IPS-15b (cell line): ENCODE measurements around the gene ASIC3.

ENCODE experiments used
- H3K27me3 ChIP-seq: one replicate; pipeline ENCODE4 v1.6.1; 2013; ENCODE audit warnings: low read length; ENCODE audit not compliant: control insufficient read depth, insufficient read depth
- H3K36me3 ChIP-seq: one replicate; pipeline ENCODE4 v1.6.1; 2013; ENCODE audit warnings: low read length; ENCODE audit not compliant: control insufficient read depth, insufficient read depth
- H3K4me1 ChIP-seq: one replicate; pipeline ENCODE4 v1.6.1; 2013; ENCODE audit warnings: mild to moderate bottlenecking, low read length; ENCODE audit not compliant: control insufficient read depth, insufficient read depth
- H3K4me3 ChIP-seq: one replicate; pipeline ENCODE4 v1.5.1; 2013; ENCODE audit warnings: low read depth, low read length
- H3K9ac ChIP-seq: one replicate; pipeline ENCODE4 v1.6.1; 2013; ENCODE audit warnings: low read depth, mild to moderate bottlenecking, low read length
- H3K9me3 ChIP-seq: one replicate; pipeline ENCODE4 v1.6.1; 2013; ENCODE audit warnings: mild to moderate bottlenecking, low read length; ENCODE audit not compliant: control insufficient read depth, insufficient read depth

ASIC3 gene

DNA sequence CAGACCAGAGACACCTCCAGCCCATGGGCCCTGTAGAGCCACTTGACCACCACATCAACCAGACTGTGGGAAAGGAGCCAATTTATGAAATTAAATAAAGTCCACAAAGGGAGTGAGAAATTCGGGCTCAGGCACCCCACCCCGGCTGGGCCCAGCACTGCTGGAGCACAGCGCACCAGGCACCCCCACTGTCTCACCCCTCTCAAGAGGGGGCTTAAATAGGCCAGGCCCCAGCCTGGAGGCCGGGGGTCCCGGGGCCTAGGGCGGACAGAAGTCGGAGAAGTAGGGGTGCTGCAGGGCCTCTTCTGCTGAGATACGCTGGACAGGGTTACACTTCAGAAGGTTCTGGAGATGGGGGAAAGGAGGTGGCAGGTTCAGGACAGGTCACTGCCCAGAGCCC lies 5.4 kb downstream of the ASIC3 start:
- Histone ChIP-seq H3K27me3 (peaks cover 38% of the 10 kb centered on the region), H3K4me3 (no peak overlapping the region)

DNA sequence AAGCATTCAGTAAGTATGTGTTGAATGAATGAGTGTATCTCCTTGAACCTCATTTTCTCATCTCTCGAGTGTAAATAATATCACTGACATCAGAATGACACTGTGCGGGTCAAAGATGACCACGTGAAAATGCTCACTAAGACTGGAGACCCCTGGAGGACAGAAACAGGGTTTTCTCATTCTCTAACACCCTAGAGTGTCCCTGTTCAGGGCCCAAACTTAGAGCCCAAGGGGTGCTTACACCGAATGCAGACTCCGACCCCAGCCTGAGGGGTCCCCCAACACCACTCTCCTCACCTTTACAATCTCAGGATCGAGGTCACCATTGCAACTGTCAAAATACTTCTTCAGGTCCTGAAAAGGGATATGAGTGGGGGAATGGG lies 7.9 kb downstream of the ASIC3 start:
- H3K9me3 ChIP-seq, result no peaks in the 10 kb centered on the region
- H3K27me3 ChIP-seq, result peaks cover 32% of the 10 kb centered on the region
- no peak overlapping the region for H3K9ac ChIP-seq
- no peaks in the 10 kb centered on the region for H3K36me3 ChIP-seq
- no peaks in the 10 kb centered on the region for H3K4me1 ChIP-seq
- peak overlapping the region; percentile 89 for H3K4me3 ChIP-seq

More for the DNA sequence above, 5.4 kb downstream of the ASIC3 start:
- H3K36me3 ChIP-seq, result no peaks in the 10 kb centered on the region
- no peaks in the 10 kb centered on the region for H3K9me3 ChIP-seq
- H3K9ac ChIP-seq, result no peak overlapping the region
- no peaks in the 10 kb centered on the region for H3K4me1 ChIP-seq

DNA sequence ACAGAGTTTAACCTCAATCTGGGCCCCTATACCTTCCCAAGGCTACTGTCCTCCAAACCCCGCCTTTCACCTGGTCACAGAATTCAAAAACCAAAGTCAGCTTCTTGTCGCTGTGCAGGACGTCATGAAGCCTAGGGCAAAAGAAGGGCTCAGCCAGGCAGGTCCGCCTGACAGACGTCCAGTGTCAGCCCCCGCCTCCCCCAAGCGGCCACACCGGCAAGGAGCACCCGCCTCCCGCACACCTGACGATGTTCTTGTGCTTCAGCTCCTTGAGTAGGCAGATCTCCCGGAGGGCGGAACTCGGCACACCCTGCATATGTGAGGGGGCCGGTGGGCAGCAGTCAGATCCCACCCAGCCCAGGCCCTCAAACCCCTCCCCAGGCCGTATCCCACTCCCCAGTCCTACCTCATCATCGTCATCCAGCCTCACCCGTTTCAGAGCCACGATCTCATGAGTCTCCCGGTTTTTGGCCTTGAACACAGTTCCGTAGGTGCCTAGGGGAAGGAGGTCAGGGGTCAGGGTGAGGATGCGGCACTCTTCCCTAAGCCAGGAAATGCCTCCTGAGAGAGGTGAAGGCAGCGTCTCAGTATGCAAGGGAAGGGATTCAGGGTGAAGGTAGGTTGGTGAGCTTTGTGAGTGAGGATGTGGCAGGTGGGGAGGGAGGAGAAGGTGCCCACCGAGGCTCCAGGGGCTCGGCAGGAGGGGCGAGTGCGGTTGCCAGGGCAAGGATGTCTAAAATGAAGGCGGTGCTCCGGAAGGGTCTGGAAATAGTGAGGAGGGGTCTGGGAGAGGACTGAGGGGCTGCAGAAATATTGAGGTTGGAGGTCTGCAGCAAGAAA lies 8.6 kb downstream of the ASIC3 start:
- peaks cover 27% of the 10 kb centered on the region for H3K27me3 ChIP-seq
- no peaks in the 10 kb centered on the region for H3K9me3 ChIP-seq
- peak overlapping the region; percentile 89 for H3K4me3 ChIP-seq
- H3K36me3 ChIP-seq, result no peaks in the 10 kb centered on the region
- no peaks in the 10 kb centered on the region for H3K4me1 ChIP-seq
- H3K9ac ChIP-seq, result no peak overlapping the region

DNA sequence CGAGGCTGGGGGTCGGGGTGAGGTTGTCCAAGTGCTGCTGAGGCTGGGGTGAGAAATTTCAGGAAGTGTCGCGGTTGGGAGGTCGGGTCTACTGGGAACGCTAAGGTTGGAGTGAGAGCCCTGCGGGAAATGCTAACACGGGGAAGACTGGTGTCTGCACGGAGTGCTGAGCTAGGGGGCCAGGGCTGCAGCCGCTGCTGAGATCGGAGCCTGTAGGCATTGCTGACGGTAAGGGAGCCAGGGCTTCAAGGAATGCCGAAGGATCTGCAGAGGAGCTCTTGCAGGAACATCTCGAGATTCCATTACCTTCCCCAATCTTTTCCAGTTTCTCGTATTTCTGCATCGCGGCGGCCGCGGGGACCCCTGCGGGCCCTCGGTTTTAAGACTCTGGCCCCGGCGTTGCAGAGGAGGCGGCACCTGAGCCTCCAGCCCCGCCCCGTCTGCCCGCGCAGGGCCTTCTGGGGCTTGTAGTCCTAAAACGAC lies 9.2 kb downstream of the ASIC3 start, which contains the start of gene CDK5:
TSS of gene CDK5 (minus strand) at position 392 of the 483 bp plus-strand sequence. CDS start at position 343, 49 bp downstream.
- H3K4me3 ChIP-seq, result peak within 1 kb of the TSS; percentile 89
- no peaks in the 10 kb centered on the region for H3K9me3 ChIP-seq
- H3K9ac ChIP-seq, result no peak within 1 kb of the TSS
- no peaks in the 10 kb centered on the region for H3K36me3 ChIP-seq
- H3K4me1 ChIP-seq, result no peaks in the 10 kb centered on the region
- peaks cover 22% of the 10 kb centered on the region for H3K27me3 ChIP-seq

DNA sequence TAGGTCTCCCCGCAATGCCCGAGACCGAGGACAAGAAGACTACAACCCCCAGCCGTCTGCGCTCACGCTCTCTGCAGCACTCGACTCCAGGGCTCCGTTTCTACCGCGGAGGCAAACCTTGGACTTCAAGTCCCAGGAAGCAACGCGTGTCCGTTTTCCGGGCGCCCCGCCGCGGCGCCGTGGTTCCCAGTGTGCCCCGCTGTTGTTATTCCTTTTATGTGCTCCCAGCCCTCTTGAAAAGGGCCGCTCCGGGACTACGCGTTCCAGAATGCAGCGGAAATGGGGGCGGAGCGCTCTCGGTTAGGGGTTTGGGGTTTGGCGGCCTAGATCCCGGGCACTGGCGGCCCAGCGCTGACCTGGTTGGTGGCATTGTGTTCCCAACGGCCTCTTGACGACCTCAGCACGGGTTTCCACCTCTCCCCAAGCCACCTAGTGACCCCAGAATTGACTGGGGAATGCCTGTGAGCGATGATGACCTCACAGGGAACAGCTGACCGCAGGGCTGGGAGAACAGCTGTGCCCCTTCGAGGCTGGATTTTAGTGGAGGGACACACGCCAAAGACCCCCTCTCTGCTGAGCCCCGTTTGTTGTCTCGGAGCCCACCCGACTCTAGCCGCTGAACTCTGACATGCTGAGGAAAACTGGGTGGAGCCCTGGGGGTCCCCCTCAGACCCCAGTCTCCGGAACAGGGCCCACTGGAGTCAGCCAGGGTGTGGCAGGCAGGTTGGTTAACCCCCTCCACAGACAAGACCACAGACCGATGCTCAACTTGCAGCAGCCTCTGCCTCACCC lies 9.9 kb downstream of the ASIC3 start:
- Histone ChIP-seq H3K9ac (no peak overlapping the region), H3K9me3 (no peaks in the 10 kb centered on the region), H3K4me3 (peak overlapping the region; percentile 89), H3K27me3 (peaks cover 19% of the 10 kb centered on the region), H3K36me3 (no peaks in the 10 kb centered on the region), H3K4me1 (no peaks in the 10 kb centered on the region)

DNA sequence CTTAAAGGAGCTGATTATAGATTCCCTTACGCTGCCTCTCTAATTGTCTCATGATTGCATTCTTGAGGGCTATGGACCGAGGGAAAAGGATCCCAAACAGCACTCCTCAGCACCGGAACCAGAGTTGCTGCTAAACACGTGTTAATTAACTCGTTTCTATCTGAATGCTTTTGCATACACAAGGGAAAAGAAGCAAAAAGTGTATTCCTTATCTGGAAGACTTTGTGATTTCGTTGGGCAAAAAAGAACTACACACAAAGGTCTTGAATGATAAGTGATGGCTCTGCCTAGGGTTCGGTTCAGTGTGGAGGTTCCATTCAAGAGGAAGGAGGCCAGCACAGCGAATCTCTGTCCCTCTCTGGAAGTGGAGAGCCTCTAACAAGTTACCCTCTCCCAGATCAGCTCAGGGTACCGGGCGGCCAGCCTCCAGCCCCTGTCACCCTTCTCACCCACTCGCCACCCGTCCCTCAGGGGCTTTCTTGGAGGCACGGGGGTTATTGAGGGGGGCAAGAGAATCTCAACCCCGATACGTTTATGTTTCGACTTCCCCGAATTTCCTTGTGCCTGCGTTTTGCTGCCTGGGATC lies 10.5 kb downstream of the ASIC3 start:
- Histone ChIP-seq H3K9ac (no peak overlapping the region), H3K4me3 (peak overlapping the region; percentile 58)

DNA sequence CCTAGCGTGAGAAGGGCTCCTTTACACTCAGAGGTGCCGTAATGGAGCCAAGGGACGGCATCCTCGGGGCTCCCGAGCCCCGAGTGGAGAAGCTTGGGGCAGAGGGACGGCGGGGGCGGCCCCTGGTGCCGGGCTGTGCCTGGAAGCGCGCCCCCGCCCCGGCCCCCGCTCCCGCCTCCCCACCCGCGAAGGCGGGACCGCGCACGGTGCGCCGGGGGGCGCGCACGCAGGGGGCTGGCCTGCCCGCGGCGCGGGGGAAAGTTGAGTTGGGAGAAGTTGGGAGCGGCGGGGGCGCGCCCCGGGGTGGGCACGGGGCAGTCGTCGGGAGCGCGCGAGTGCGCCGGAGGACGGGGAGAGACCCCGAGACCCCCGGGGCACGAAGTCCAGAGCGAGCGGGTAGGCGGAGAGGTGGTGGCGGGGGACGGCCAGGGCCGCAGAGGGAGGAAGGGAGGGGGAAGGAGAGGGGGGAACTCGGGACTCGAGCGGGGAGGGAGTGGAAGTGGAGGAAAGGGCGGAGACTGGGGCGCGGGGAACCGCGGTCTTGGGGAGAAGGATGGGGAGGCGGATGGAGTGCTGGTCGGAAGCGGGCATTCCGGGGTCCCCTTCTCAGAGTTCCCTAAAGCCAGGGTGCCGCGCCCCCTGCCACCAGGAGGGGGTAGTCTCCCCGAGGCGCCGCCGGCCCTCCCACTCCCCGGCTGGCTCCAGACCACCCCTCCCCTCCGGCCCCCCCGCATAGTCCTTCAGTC lies 11.2 kb downstream of the ASIC3 start, which contains the start of gene SLC4A2:
TSS of gene SLC4A2 (plus strand) at position 223 of the 746 bp plus-strand sequence. CDS start 2,399 bp downstream, outside the sequence.
- Histone ChIP-seq H3K27me3 (peaks cover 19% of the 10 kb centered on the region), H3K9me3 (no peaks in the 10 kb centered on the region), H3K9ac (peak within 1 kb of the TSS; percentile 54), H3K4me1 (peaks cover 3% of the 10 kb centered on the region), H3K4me3 (peak within 1 kb of the TSS; percentile 74), H3K36me3 (peaks cover 2% of the 10 kb centered on the region)

More for the DNA sequence above, 10.5 kb downstream of the ASIC3 start:
- Histone ChIP-seq H3K27me3 (peaks cover 19% of the 10 kb centered on the region), H3K36me3 (no peaks in the 10 kb centered on the region), H3K4me1 (peaks cover 3% of the 10 kb centered on the region), H3K9me3 (no peaks in the 10 kb centered on the region)

DNA sequence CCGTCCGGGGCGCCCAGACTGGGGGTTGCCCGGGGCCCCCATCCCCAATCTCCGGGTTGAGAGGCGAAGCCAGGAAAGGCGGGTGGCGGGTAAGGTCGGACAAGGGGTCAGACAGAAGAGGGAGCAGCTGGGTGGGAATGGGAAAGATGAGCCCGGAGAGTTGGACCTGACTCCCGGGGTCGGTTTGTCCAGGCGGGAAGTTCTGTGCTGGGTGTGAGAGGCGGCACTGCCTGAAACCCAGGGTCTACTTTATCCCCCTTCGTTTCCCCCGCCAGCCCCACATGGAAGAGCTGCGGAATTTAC lies 11.7 kb downstream of the ASIC3 start:
- Histone ChIP-seq H3K9me3 (no peaks in the 10 kb centered on the region), H3K4me3 (peak overlapping the region; percentile 74), H3K9ac (peak overlapping the region; percentile 54), H3K4me1 (peaks cover 3% of the 10 kb centered on the region), H3K27me3 (peaks cover 19% of the 10 kb centered on the region), H3K36me3 (peaks cover 3% of the 10 kb centered on the region)

DNA sequence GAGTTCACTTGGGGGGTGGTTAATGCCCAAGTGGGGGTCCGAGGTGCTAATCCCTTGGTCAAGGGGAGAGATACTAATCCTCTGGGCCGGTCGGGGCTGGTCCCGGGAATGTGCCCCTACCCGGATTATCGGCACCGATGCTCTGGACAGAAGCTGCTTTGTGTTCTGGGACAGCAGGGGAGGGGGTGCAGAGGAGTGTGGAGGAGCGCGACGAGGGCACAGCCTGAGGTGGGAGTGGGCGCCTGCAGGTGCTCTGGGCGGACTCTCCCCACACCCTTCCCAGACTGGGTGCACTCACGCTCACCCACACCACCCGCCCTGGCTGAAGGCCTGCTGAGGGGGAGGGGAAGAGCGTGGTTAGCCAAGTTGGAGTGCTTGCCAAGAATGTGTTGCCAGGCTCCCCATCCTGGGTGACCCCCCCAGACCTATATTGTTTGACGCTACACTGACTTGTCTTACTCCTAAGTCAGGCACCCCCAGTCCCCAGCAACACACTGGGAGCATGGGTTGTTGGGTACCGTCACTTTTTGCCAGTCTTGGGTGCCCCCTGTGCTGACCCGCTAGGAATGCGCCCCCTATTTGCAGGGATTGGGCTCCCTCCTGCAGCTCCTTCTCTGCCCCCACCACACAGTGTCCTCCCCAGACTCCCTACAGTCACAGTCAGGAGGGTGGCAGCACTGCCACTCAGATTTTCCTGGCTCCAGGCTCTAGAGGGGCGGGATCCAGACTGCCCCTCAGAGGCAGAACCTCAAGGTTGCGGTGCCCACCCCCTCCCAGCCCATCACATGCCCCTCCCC lies 12.3 kb downstream of the ASIC3 start:
- Histone ChIP-seq H3K27me3 (peaks cover 17% of the 10 kb centered on the region), H3K4me1 (peaks cover 3% of the 10 kb centered on the region), H3K4me3 (peak overlapping the region; percentile 74)

DNA sequence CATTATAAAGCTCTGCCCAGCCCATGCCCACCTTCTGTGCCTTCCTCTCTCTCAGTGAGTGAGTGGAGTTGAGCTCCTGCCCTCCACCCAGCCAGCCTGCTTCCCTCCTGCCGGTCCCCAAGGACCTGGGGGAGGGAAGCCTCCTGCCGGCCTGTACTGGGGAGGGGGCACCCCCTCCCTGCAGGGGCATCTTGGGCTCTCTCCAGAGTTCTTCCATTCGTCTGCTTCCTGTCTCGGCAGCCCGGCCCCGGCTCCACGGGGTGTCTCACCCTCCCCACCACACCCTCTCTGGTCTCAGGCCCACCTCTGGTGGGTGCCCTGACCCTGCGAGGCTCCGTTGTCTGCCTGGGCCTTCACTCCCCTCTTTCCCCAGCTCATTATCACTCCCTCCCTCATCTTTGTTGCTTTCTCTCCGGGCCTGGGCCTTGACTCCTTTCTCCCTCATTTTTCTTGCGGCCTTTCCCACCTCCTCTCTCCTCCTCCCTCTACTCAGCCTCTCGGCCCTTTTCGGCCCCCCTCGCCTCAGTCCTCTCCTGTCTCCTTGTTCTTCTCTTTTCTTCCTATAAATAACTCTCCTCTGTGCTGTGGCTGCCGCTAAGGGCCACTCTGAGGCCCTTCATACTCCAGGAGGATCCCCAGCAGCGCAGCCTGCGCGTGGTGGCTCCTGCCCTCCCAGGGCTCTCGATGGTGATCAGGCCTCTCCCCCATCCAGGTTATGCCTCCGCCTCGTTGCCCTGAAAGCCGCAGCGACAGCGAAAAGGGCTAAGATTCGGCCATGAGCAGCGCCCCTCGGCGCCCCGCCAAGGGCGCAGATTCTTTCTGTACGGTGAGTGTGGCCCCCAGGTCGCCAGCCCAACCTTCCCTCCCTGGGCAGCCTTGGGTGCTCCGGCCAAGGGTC lies 13.1 kb downstream of the ASIC3 start:
- Histone ChIP-seq H3K4me3 (peak overlapping the region; percentile 74), H3K9ac (no peak overlapping the region), H3K9me3 (no peaks in the 10 kb centered on the region), H3K36me3 (peaks cover 12% of the 10 kb centered on the region), H3K4me1 (peaks cover 3% of the 10 kb centered on the region), H3K27me3 (peaks cover 12% of the 10 kb centered on the region)

More for the DNA sequence above, 12.3 kb downstream of the ASIC3 start:
- peak overlapping the region; percentile 54 for H3K9ac ChIP-seq
- peaks cover 7% of the 10 kb centered on the region for H3K36me3 ChIP-seq
- no peaks in the 10 kb centered on the region for H3K9me3 ChIP-seq
